ENCODE measurements around the gene RASSF10.

RASSF10 gene

DNA sequence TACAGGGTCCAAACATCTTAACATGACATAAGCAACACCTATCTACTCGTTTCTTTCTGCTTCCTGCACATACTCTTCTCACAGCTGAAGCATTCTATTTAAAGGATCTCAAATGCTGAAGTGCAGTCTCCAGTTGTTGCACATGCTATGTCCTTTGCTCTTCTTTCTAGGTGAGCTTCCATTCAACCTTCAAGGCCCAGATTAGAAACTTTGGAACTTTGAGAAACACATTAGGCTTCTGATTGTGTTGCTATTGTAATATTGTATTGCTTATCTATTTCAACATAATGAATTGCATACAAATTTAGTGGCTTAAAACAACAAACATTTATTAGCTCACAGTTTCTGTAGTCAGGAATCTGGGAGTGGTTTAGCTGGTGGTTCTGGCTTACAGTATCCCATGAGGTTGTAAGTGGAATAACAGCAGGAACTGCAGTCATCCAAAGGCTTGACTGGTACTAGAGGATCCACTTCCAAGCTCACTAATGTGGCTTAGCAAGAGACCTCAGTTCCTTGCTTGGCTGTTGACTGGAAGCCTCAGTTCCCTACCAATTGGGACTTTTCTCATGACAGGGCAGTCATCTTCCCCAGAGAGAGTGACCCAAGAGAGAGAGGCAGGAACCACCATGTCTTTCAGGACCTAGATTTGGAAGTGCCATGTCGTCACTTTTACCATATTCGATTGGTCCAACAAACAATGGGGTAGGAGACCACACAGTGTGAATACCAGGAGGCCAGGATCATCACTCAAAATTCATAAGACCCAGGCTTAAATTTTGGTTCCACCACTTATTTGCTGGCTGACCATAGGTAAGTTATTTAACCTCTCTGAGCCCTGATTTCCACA, 27.2 kb upstream of the RASSF10 start:
- DNase-seq = no peak
- no peak for TF ChIP-seq POLR2A (IDR thresholded peaks at IDR 0.05; ENCODE audit: low read length)

DNA sequence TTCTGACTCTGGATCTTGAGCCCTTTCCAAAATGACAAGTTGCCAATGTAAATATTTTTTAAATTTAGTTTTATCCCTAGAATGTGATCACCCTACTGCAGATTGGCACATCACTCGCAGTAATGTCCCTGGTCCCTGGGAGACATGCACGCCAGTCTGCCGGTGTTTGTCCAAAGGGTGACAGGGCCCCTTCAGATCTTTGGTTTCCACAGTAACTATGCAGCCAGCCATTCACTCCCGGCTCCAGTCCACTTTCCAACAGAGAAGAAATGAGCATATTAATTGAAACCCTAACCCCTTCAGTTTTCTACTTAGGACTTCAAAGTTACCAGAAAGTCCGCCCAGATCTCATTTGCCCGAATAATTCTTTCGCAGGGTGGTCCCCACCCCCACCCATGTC, 25.8 kb upstream of the RASSF10 start:
- TF ChIP-seq GATA1 (IDR thresholded peaks at IDR 0.05; ENCODE audit: low read depth, low read length) (no peak), POLR2A (IDR thresholded peaks at IDR 0.05; ENCODE audit: low read length) (no peak)
- DNase-seq = no peak

DNA sequence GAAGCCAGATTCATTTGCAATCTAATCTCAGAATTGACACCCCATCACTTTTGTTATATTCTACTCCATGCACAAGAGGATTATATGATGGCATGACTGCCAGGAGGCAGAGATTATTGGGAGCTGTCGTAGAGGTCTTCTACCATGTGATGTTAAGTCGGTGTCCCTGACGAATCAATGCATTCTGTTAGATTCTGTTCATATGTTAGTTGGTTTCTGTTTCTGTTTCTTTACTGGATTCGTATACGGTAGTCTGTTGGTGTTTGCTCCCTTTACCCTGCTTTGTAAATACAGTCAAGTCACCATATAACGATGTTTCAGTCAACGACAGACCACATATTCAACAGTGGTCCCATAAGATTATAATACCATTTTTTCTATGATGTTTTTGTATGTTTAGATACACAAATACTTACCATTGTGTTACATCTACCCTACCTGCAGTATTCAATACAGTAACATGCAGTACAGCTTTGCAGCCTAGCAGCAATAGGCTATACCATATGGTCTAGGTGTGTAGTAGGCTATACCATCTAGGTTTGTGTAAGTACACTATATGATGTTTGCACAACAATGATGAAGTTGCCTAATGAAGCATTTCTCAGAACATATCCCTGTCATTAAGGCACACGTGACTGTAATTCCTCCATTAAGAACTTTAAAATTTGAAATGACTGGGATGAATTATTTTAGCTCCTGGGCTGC, 22.8 kb upstream of the RASSF10 start:
- no peak for DNase-seq
- TF ChIP-seq POLR2A (IDR thresholded peaks at IDR 0.05; ENCODE audit: low read length) (no peak), GATA1 (IDR thresholded peaks at IDR 0.05; ENCODE audit: low read depth, low read length) (no peak)

DNA sequence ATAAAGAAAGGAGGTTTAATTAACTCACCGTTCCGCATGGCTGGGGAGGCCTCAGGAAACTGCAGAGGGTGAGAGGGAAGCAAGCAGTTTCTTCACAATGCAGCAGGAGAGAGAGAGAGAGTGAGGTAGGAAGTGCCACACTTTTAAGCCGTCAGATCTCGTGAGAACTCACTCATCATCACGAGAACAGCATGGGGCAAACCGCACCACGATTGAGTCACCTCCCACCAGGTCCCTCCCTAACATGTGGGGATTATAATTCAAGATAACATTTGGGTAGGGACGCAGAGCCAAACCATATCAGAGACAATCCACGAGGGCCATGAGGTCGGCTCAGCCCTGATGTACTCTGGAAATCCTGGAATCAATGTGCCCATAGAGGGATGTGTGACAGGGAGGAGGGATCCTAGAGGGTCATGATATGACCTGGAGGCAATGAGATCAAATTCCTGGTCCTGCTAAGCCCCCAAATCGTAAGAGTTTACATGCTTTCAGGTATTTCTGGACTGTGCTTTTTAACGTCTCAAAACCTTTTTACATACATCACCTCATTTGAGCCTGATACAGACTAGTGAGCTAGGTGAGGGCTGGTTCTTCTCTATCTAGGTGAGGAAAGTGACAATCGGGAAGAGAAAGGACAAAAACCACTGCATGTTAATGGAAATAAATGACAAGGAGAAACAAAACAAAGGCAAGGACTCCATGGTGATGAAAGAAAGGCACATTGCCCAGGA, 19.5 kb upstream of the RASSF10 start:
- peak; percentile 49 to 51 for DNase-seq
- TF ChIP-seq GATA1 (IDR thresholded peaks at IDR 0.05; ENCODE audit: low read depth, low read length) = no peak
- no peak for TF ChIP-seq POLR2A (IDR thresholded peaks at IDR 0.05; ENCODE audit: low read length)

DNA sequence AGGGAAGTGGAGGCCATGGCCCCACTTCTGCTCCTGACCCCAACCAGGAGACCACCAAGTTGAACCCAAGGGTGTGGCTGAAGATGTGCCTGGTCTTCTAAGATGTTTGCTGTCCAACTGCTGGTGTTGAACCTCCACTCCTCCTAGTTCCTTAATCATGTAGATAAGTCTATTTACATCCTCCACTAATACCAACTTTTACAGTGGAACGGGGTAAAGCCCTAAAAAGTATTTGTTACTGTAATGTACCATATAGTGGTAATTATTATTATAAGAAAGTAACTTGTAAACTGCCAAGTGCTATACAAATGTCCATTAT, 19.0 kb upstream of the RASSF10 start:
- no peak for DNase-seq
- TF ChIP-seq POLR2A (IDR thresholded peaks at IDR 0.05; ENCODE audit: low read length) = no peak
- TF ChIP-seq GATA1 (IDR thresholded peaks at IDR 0.05; ENCODE audit: low read depth, low read length) = no peak

DNA sequence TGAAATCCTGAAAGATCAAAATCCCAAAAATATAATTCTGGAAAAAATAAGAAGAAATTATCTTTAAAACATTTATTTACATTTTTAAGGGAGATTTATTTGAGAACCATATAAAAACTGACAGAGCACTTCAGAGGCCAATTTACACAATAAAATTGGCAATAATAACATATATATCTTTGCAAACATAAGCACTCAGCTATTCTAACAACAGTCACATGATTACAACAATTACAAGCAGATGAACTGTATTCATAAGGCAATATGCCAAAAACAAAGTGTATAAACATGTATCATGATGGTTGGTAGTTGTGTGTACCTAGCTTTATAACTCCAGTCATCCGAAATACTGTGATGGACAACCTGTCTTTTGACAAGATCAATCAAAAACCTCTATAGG, 17.7 kb upstream of the RASSF10 start:
- TF ChIP-seq GATA1 (IDR thresholded peaks at IDR 0.05; ENCODE audit: low read depth, low read length) (no peak), POLR2A (IDR thresholded peaks at IDR 0.05; ENCODE audit: low read length) (no peak)
- no peak for DNase-seq

DNA sequence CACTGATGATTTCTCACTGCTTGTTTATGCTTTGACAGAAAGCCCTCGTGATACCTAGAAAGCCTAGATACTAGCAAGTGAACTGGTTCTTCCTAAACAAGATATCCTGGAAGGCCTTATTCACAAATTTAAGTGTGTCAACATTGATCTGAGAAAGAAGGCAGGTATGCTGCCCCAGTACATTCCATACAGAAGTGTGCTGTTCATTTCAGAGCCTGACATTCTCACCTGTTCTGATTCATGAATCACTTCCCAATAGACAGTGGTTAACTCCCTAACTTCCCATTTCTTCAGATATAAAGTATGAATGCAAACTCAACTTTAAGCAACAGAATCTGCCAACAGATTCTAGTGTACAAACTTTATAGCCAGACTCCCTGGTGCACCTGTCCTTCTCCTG, 15.5 kb upstream of the RASSF10 start:
- no peak for DNase-seq
- TF ChIP-seq GATA1 (IDR thresholded peaks at IDR 0.05; ENCODE audit: low read depth, low read length) = no peak
- TF ChIP-seq POLR2A (IDR thresholded peaks at IDR 0.05; ENCODE audit: low read length) = no peak

DNA sequence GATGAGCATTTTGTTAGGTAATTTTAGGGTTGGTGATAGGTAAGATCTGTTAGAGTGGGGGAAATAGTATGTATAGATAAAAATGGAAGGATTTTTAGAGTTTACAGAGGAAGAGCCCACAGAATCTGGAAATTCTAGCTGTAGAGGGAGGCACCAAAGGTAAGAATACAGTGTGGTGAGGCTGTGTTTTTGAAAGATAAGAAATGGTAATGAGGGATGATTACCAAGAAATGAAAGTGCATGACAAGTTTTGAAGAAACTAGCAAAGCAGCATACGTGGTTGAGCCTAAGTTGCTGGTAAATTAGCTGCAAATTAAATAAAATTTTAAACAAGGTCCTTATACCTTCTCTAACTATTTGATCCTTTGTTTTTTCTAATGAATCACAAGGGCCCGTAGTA, 14.6 kb upstream of the RASSF10 start:
- no peak for DNase-seq
- TF ChIP-seq POLR2A (IDR thresholded peaks at IDR 0.05; ENCODE audit: low read length) (no peak), GATA1 (IDR thresholded peaks at IDR 0.05; ENCODE audit: low read depth, low read length) (no peak)

DNA sequence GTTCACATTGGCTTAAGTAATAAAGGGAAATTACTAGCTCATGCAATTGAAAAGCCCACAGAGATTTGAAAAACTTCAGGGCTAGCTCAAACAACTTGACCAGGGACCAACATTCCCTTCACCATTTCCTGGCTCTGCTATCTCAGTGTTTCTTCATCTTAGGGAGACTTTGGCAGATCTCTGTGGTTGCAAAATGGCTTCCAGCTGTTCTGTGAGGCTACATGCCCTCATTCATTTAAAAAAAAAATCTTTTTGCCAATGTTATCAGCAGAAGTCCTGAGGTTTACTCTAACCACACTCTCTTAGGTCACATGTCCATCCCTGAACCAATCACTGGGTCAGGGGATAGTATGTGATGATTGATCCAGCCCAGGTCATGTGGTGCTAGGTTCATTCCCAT, 13.9 kb upstream of the RASSF10 start:
- TF ChIP-seq GATA1 (IDR thresholded peaks at IDR 0.05; ENCODE audit: low read depth, low read length) = no peak
- no peak for TF ChIP-seq POLR2A (IDR thresholded peaks at IDR 0.05; ENCODE audit: low read length)
- DNase-seq = no peak

DNA sequence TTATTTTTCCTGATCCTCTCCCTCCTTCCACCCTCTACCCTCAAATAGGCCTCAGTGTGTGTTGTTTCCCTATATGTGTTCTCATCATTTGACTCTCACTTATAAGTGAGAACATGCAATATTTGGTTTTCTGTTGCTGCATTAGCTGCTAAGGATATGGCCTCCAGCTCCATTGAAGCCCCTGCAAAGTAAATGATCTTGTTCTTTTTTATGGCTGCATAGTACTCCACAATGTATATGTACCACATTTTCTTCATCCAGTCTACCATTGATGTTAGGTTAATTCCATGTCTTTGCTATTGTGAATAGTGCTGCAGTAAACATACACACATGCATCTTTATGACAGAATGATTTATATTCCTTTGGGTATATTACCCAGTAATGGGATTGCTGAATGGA, 13.3 kb upstream of the RASSF10 start:
- no peak for TF ChIP-seq GATA1 (IDR thresholded peaks at IDR 0.05; ENCODE audit: low read depth, low read length)
- TF ChIP-seq POLR2A (IDR thresholded peaks at IDR 0.05; ENCODE audit: low read length) = no peak
- DNase-seq = no peak

DNA sequence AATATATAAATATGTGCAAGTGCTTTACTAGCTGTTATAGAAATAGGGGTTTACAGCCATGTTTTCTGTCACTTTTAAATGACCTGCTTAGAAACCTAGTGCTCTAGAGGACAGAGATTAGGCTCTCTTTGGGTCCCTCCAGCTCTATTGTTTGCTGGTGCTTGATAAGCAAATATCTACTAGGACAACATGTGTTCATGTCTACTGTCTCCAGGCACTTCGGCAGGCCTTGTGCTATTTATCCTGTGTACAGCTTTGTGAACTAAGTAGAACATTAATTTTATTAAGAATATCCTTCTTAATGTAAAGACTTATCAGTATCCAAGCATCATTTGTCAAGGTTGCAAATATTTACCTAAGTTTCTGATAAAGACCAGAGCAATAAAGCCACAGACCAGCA, 11.9 kb upstream of the RASSF10 start:
- no peak for DNase-seq
- TF ChIP-seq GATA1 (IDR thresholded peaks at IDR 0.05; ENCODE audit: low read depth, low read length) (no peak), POLR2A (IDR thresholded peaks at IDR 0.05; ENCODE audit: low read length) (no peak)

DNA sequence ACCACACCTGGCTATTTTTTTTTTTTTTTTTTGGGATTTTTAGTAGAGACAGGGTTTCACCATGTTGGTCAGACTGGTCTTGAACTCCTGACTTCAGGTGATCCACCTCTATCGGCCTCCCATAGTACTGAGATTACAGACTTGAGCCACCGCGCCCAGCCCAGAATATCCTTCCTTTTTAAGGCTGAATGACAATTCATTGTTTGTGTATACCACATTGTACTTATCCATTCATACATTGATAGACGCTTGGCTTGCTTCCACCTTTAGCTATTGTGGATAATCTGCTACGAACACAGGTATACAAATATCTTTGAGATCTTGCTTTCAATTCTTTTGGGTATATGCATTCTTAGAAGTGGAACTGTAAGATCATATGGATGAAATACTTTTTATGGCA, 10.8 kb upstream of the RASSF10 start:
- no peak for TF ChIP-seq POLR2A (IDR thresholded peaks at IDR 0.05; ENCODE audit: low read length)
- no peak for TF ChIP-seq GATA1 (IDR thresholded peaks at IDR 0.05; ENCODE audit: low read depth, low read length)
- DNase-seq = no peak

DNA sequence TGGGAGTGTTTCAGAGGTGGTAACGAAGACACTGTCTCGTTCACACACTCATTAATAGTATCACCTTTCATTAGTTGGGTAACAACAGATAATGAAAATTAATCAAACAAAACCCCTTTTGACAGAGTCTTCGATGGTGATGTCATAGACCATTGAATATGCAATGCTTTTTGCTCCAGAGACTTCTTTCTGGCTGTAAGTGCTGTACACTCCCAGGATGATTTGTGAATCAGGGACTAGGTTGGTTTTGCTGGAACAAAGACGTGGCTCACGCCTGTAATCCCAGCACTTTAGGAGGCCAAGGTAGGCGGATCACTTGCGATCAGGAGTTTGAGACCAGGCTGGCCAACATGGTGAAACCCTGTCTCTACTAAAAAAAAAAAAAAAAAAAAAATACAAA, 9.5 kb upstream of the RASSF10 start:
- TF ChIP-seq POLR2A (IDR thresholded peaks at IDR 0.05; ENCODE audit: low read length) (no peak), GATA1 (IDR thresholded peaks at IDR 0.05; ENCODE audit: low read depth, low read length) (no peak)
- no peak for DNase-seq

DNA sequence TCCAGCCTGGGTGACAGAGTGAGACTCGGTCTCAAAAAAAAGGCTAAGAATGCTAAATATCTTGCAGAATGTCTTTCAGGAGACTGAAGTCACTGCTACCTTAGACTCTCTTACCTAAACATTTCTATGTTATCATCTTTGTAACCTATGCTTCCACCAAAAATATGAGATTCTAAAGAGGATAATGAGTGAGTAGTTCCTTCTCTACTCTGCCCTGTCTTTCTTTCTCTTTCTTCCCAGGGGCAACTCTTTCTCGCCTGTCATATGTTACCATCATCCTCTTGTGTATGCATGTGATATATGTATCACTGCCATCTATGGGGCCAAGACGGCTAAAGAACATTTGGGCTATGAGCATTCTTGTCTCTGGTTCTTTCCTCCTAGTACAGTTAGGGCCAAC, 9.0 kb upstream of the RASSF10 start:
- no peak for DNase-seq
- TF ChIP-seq POLR2A (IDR thresholded peaks at IDR 0.05; ENCODE audit: low read length) = no peak
- no peak for TF ChIP-seq GATA1 (IDR thresholded peaks at IDR 0.05; ENCODE audit: low read depth, low read length)

All from erythroblast (primary cell).